HG03558 (cell line): ENCODE data around the gene TNFRSF19.

Experiments
- ATAC-seq: cut with Tn5 transposase; IDR thresholded peaks from one replicate; pipeline ENCODE4 v1.9.1; 2021; ENCODE audit warnings: moderate number of reproducible peaks; ENCODE audit not compliant: unreplicated experiment; ENCODE audit errors: extremely low read depth

The TNFRSF19 gene

GRCh38 chr13:23621316-23621645 lies 51.1 kb downstream of the TNFRSF19 start:
- peak; percentile 34 for ATAC-seq

GRCh38 chr13:23622985-23623384 lies 52.8 kb downstream of the TNFRSF19 start:
- ATAC-seq = peak; percentile 38

GRCh38 chr13:23623394-23623793 lies 53.2 kb downstream of the TNFRSF19 start:
- ATAC-seq = no peak

GRCh38 chr13:23626700-23627099 lies 56.5 kb downstream of the TNFRSF19 start:
- no peak for ATAC-seq

GRCh38 chr13:23627410-23627809 lies 57.2 kb downstream of the TNFRSF19 start:
- no peak for ATAC-seq

GRCh38 chr13:23628250-23628649 lies 58.0 kb downstream of the TNFRSF19 start:
- ATAC-seq = no peak

GRCh38 chr13:23628765-23629565 lies 58.8 kb downstream of the TNFRSF19 start:
- no peak for ATAC-seq

- ATAC-seq = no peak
These were observed 59.5 kb downstream of the TNFRSF19 start for GRCh38 chr13:23629566-23630272.

- no peak for ATAC-seq
These were observed 60.3 kb downstream of the TNFRSF19 start for GRCh38 chr13:23630349-23631093.

- no peak for ATAC-seq
These were observed 61.3 kb downstream of the TNFRSF19 start for GRCh38 chr13:23631311-23632047.

GRCh38 chr13:23632048-23632582 lies 61.9 kb downstream of the TNFRSF19 start:
- ATAC-seq = no peak

GRCh38 chr13:23632741-23633140 lies 62.5 kb downstream of the TNFRSF19 start:
- no peak for ATAC-seq

GRCh38 chr13:23634897-23635296 lies 64.7 kb downstream of the TNFRSF19 start:
- ATAC-seq = no peak

- ATAC-seq = no peak
These were observed 66.1 kb downstream of the TNFRSF19 start for GRCh38 chr13:23636360-23636759.

- no peak for ATAC-seq
These were observed 67.6 kb downstream of the TNFRSF19 start for GRCh38 chr13:23637829-23638228.

- no peak for ATAC-seq
These were observed 69.5 kb downstream of the TNFRSF19 start for GRCh38 chr13:23639674-23640073.

GRCh38 chr13:23642110-23642509 lies 71.9 kb downstream of the TNFRSF19 start:
- ATAC-seq = no peak

- no peak for ATAC-seq
These were observed 73.3 kb downstream of the TNFRSF19 start for GRCh38 chr13:23643338-23644125.

GRCh38 chr13:23644126-23644419 lies 73.9 kb downstream of the TNFRSF19 start:
- no peak for ATAC-seq
